GM12873 (cell line): ENCODE results near the gene CIAO3.

Source experiments
- TF ChIP-seq, protein P1 (sequence below): IDR thresholded peaks from 2 replicates; pipeline ENCODE4 v1.5.1; 2012; ENCODE audit warnings: low read depth, mild to moderate bottlenecking, moderate library complexity, low read length, control low read depth; ENCODE audit not compliant: insufficient read depth; ENCODE audit errors: missing control alignments

Gene CIAO3

DNA sequence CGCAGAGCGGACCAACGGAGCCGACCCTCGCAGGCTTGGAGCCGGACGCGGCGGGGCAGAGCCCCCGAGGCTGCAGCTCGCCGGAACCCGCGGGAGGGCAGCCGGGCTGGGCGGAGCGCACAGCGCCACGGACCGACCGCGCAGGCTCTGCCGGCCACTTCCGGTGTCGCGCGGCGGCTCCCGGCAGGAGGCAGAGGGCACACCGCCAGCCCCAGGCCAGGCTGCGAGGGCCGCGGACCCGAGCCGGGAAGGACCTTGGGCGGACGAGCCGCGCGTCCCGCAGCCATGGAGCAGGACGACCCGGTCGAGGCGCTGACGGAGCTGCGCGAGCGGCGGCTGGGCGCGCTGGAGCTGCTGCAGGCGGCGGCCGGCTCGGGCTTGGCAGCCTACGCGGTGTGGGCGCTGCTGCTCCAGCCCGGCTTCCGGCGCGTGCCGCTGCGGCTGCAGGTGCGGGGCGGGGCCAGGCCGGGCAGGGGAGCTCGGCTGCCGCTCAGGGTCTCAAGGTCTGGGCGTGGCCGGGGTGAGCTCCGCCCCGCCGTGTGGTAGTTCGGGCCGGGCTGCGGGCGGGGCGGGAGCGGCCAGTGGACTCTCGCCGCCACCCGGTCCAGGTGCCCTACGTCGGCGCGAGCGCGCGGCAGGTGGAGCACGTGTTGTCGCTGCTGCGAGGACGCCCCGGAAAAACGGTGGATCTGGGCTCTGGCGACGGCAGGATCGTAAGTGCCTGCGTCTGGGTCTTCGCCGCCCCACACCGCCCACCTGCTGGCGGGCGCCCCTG lies 19.6 kb downstream of the CIAO3 start, which contains the start of gene ANTKMT:
Gene ANTKMT (plus strand): TSS at position 157 of the 775 bp plus-strand sequence. CDS start 129 bp downstream, at position 286.
- TF ChIP-seq, protein P1, sequence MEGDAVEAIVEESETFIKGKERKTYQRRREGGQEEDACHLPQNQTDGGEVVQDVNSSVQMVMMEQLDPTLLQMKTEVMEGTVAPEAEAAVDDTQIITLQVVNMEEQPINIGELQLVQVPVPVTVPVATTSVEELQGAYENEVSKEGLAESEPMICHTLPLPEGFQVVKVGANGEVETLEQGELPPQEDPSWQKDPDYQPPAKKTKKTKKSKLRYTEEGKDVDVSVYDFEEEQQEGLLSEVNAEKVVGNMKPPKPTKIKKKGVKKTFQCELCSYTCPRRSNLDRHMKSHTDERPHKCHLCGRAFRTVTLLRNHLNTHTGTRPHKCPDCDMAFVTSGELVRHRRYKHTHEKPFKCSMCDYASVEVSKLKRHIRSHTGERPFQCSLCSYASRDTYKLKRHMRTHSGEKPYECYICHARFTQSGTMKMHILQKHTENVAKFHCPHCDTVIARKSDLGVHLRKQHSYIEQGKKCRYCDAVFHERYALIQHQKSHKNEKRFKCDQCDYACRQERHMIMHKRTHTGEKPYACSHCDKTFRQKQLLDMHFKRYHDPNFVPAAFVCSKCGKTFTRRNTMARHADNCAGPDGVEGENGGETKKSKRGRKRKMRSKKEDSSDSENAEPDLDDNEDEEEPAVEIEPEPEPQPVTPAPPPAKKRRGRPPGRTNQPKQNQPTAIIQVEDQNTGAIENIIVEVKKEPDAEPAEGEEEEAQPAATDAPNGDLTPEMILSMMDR, result no peak

DNA sequence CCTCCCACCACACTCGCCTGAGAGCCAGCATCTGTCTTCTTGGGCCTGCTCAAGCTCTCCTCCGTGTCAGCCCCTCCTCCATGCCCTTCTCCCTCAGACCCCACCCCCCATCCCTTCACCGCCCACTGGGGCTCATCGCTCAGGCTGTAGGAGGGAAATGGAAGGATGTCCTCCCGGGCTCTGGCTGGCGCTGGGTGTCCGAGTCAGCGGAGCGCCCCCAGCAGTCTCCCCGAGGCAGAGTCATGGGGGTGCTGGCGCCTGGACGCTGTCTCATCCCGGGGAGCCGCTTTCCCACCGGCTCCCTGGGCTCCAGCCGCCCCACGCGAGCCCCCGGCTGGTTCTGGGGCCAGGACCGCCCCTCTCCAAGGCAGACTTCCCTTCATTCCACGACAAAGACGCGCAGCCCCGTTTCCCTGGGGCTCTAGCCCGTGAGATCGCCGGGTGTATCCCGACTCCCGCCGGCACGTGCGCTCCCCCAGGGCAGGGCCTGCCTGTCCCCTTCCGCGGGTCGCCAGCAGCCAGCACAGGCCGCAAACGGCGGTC lies 20.3 kb downstream of the CIAO3 start:
- TF ChIP-seq, protein P1, result peak; percentile 45

DNA sequence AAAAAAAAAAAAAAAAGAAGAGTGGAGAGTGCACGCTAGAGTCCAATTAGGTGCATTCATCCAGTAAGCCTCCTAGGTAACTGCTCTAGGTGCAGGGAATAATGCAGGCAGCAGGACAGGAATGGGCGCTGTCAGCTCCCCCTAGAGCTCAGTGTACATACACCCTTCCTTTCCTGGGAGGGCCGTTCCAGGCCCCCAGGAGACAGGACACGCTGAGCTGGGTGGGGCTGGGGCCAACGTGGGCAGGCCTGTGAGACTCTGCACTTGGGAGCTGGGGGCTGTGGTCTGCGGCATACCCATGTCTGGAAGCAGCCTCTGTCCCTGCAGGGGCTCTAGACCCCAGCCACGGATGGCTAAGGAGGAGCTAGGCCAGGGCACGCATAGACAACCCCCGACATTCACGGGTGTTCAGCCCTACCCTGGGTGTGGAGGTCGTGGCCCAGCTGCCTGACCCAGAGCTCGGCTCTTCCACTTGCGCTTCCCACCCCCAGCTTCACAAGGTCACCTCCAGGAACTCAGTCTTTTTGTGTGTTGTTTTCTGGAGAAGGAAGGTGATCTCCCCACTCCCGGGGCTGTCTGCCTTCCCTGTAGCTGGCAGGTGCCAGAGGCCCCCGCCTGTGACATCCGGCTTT lies 20.9 kb downstream of the CIAO3 start:
- TF ChIP-seq, protein P1, result peak; percentile 48

DNA sequence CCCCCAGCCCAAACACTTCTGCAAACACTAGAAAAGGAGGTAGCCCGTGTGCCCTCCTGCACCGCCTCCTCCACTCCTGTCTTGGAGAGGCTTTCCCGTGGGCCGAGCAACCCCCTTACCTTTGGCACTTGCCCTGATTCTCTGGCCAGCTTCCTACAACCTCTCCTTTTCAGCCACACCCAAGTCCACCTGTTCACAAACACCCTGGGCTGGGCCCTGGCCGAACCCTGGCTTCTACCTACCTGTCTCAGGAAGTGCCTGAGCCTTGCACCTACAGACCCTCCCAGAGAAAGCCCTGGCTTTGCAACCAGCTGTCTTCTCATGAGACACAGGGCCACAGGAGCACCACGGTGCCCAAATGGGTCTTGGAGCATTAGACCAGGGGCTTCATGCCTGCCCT lies 21.9 kb downstream of the CIAO3 start:
- TF ChIP-seq, protein P1, result no peak

DNA sequence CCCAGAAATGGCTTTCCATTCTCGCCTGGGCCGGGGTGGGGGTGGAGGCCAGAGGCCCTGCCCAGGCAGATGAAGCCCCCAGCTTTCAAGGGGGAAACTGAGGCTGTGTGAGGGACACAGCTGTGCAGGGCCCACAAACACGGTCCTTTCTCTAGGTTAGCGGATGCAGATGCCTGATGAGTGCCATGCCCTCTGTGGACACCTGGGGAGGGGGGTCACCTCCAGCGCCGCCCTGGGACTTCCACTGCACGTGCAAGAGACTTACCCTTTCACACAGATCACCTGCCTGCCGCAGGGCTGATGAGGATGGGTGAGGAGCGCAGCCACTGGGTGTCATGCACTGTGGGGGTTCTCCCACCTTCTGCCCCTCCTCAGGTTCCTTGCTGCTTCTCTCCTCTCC lies 22.4 kb downstream of the CIAO3 start:
- TF ChIP-seq, protein P1, result no peak

DNA sequence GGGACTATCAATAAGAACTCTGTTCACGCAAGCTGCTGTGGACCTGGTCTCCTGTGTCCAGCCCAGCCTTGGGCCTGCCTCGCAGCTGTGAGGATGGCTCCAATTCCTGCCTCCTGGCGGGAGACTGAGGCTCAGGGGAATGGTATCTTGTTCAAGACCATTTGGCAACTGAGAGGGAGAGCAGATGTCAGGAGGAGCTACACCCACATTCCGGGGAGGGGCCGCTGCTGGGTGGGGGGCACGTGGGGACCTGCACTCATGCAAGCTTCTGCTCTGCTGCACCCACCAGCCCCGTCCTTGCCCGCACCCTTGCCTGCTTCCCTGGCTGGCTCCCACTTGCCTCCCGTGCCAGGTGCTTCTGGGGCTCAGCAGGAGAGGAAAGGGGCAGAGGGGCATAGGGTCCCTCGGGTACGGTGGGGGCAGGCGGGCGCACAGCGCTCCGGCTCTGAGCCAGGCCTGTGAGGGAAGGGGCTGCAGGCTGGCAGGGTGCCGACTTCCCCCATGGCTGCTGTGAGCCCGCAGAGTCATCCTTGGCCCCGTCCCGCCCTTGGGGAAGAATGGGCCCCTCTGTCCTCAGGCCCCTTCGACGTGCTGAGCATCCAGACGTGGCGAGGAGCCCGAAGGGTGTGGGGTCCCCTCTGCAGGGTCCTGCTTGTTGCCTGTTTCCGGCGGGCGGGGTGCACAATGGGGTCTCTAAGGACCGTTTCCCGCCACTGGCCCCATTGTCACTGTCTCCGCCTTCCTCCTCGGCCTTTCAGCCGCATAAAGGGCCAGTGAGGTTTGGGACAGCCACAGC lies 23.1 kb downstream of the CIAO3 start:
- TF ChIP-seq, protein P1, result no peak
